Lower lobe of right lung (tissue), 2 donors: ENCODE data around the gene ARMC6. TPM values are rescaled to one million over a fixed set of nuclear protein-coding genes. Genes with fewer than 3 reads are reported as not detected.

Experiments used
- ATAC-seq, 2 donors: fragments of 200-7000 bp; cut with Tn5 transposase; one replicate each; pipeline ENCODE4 v1.9.1; 2020 to 2022; ENCODE audit warnings: mild to moderate bottlenecking in 2 of 2, moderate library complexity in 2 of 2
- DNase-seq: peaks from one replicate; pipeline ENCODE4 v3.0.0-alpha.2; 2020
- H3K27ac ChIP-seq: fragments of 200-600 bp; one replicate; pipeline ENCODE4 v1.8.0; 2022
- H3K27me3 ChIP-seq: fragments of 200-600 bp; one replicate; pipeline ENCODE4 v1.8.0; 2022; ENCODE audit warnings: low read depth
- H3K36me3 ChIP-seq: fragments of 200-600 bp; one replicate; pipeline ENCODE4 v1.8.0; 2022; ENCODE audit warnings: mild to moderate bottlenecking
- H3K4me1 ChIP-seq: fragments of 200-600 bp; one replicate; pipeline ENCODE4 v1.8.0; 2022
- H3K4me3 ChIP-seq: fragments of 200-600 bp; one replicate; pipeline ENCODE4 v1.8.0; 2022; ENCODE audit warnings: mild to moderate bottlenecking
- H3K9me3 ChIP-seq: fragments of 200-600 bp; one replicate; pipeline ENCODE4 v1.8.0; 2022
- CTCF ChIP-seq: fragments of 200-600 bp; IDR thresholded peaks from one replicate; pipeline ENCODE4 v1.8.0; 2022; ENCODE audit warnings: antibody characterized with exemption, mild to moderate bottlenecking
- intact Hi-C: fragments of 100-400 bp; cut with DNase I; formaldehyde crosslinking; loops from one replicate; pipeline ENCODE4 v1.11.0; 2022
- total RNA-seq: library from RNA; stranded (reverse); fragmentation: NEBNext Ultra II Directional; extraction: Animal tissue kit (Norgen Biotek cat#: 25700); gene quantifications from one replicate; pipeline ENCODE4 v1.2.1, GENCODE V29; 2021
- donor health status: DM: no; HTN: yes; CAD: no; lungs with severe emphysema.

Gene ARMC6
- total RNA-seq, 1 donor from 2014 or later = 20.2 TPM

- intact Hi-C loops = no loop called here
- DNase-seq (no peak), ATAC-seq (no peak)
- Histone ChIP-seq H3K27ac (no peak overlapping the region), H3K4me3 (no peak overlapping the region), H3K36me3 (no peaks in the 10 kb centered on the region), H3K4me1 (no peaks in the 10 kb centered on the region), H3K9me3 (no peaks in the 10 kb centered on the region), H3K27me3 (no peaks in the 10 kb centered on the region)
- no peak for TF ChIP-seq CTCF
These were observed 54.3 kb downstream of the ARMC6 start for GRCh38 chr19:19087676-19088075.

DNA sequence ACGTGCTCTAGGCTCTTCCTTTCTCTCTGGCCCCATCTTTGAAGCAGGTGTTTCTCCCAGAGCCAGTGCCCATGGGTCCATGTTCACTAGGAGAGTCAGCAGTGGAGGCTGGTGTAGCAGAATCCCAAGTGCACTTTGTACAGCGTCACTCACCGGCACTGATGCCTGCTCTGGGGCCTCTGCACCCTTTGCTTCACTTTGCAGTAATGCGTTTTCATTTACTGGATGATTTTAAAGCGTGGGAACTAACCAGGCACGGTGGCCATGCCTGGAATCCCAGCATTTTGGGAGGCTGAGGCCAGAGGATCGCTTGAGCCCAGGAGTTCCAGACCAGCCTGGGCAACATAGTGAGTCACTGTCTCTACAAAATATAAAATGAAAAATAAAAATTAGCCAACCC lies 61.1 kb downstream of the ARMC6 start:
- Histone ChIP-seq H3K4me1 (no peaks in the 10 kb centered on the region), H3K9me3 (no peaks in the 10 kb centered on the region), H3K4me3 (no peak overlapping the region), H3K27ac (no peak overlapping the region), H3K36me3 (peaks cover 32% of the 10 kb centered on the region), H3K27me3 (no peaks in the 10 kb centered on the region)
- DNase-seq (no peak), ATAC-seq (no peak)
- intact Hi-C loops = no loop called here
- no peak for TF ChIP-seq CTCF

DNA sequence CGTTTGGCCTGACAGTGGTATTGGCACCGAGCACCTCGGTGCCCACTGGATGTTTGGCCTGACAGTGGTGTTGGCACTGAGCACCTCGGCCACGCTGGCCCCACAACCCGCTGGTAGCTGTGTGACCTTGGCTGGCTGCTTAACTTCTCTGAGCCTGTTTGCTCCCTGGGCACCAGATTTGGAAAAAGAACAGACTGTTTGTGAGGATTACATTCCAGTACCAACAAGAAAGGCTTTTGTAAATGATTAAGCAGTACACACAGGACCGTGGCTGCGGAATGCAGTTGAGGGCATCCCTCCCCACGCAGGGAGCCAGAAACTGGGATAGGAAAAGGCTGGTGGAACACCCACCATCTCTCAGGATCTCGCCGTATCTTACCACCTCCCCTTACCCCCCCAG lies 62.3 kb downstream of the ARMC6 start:
- no peak overlapping the region for H3K4me3 ChIP-seq
- no peak overlapping the region for H3K27ac ChIP-seq
- ATAC-seq (no peak), DNase-seq (no peak)
- no peak for TF ChIP-seq CTCF
- H3K4me1 ChIP-seq = no peaks in the 10 kb centered on the region
- no peaks in the 10 kb centered on the region for H3K9me3 ChIP-seq
- intact Hi-C loops = no loop called here
- H3K27me3 ChIP-seq = no peaks in the 10 kb centered on the region
- H3K36me3 ChIP-seq = peaks cover 36% of the 10 kb centered on the region

DNA sequence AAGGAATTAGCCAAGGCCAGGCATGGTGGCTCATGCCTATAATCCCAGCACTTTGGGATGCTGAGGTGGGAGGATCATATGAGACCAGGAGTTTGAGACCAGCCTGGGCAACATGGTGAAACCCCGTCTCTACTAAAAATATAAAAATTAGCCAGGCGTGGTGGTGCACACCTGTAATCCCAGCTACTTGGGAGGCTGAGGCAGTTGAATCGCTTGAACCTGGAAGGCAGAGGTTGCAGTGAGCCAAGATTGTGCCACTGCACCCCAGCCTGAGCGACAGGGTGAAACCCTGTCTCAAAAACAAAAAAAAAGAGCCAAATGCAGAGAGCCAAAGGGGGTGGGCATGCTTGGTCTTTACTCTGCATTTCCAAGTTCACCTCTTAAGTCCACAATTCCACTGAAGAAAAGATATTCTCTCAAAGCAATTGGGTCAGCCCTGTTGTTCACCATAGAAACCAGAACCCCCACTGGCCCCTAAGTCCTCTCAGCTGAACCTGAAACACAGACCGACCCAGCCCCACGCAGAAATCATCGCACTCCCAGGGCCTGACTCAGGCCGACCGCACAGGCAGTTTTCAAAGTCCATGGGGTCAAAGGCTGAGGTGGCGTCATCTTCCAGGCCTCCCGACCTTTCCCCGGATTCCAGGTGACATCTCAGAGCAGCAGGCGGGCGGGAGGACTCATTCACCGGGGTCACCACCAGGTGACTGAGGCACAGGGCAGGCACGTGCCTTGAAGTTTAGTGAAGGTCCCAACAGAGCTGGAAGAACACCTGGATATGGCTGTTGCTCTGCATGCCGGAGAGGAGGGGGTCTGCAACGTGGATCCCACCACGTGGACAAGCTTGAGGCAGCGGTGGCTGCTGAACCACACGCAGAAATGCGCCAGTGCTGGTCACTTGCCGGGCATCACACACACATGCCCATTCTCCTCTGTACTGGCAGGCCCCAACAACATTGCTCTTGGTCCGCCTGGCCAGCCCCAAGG lies 63.5 kb downstream of the ARMC6 start:
- ATAC-seq = no peak
- H3K9me3 ChIP-seq = no peaks in the 10 kb centered on the region
- intact Hi-C loops = no loop called here
- no peak for TF ChIP-seq CTCF
- no peak overlapping the region for H3K27ac ChIP-seq
- DNase-seq = no peak
- H3K4me3 ChIP-seq = no peak overlapping the region
- H3K36me3 ChIP-seq = peaks cover 41% of the 10 kb centered on the region
- H3K27me3 ChIP-seq = no peaks in the 10 kb centered on the region
- no peaks in the 10 kb centered on the region for H3K4me1 ChIP-seq

- Histone ChIP-seq H3K27ac (no peak overlapping the region), H3K4me3 (no peak overlapping the region), H3K36me3 (peaks cover 41% of the 10 kb centered on the region), H3K27me3 (no peaks in the 10 kb centered on the region), H3K4me1 (no peaks in the 10 kb centered on the region), H3K9me3 (no peaks in the 10 kb centered on the region)
- no peak for TF ChIP-seq CTCF
- intact Hi-C loops = no loop called here
- DNase-seq (no peak), ATAC-seq (no peak)
These were observed 64.8 kb downstream of the ARMC6 start for GRCh38 chr19:19098084-19098702.
